WTC11 (cell line): Measurements from ENCODE around the gene GNAS. TPM values are rescaled to one million over a fixed set of nuclear protein-coding genes. Genes with fewer than 3 reads are reported as not detected.

ENCODE experiments used
- ATAC-seq: fragments of 200-7000 bp; cut with Tn5 transposase; 2 replicates; pipeline ENCODE4 v1.10.0; 2021; ENCODE audit warnings: mild to moderate bottlenecking, moderate library complexity
- CTCF ChIA-PET: fragments of 300-600 bp; sonication (Branson Sonifier 250); formaldehyde crosslinking; loops from one replicate; lab custom pipeline; 2021; ENCODE audit warnings: antibody characterized with exemption; lab: Charles Lee
- POLR2A ChIA-PET: fragments of 350-600 bp; sonication (Branson Sonifier 250); formaldehyde crosslinking; loops from one replicate; lab custom pipeline; 2021; ENCODE audit warnings: antibody characterized with exemption; lab: Charles Lee
- DNase-seq: peaks from one replicate; pipeline ENCODE4 v3.0.0; 2021; ENCODE audit warnings: low spot score
- H3K27ac Mint-ChIP-seq: 2 replicates; pipeline ENCODE4 v1.8.0; 2021; ENCODE audit warnings: mixed read lengths
- H3K27me3 Mint-ChIP-seq: 2 replicates; pipeline ENCODE4 v1.8.0; 2021; ENCODE audit warnings: low read depth, mild to moderate bottlenecking, moderate library complexity, mixed read lengths
- H3K36me3 Mint-ChIP-seq: 2 replicates; pipeline ENCODE4 v1.8.0; 2021; ENCODE audit warnings: mixed read lengths
- H3K4me1 Mint-ChIP-seq: 2 replicates; pipeline ENCODE4 v1.8.0; 2022; ENCODE audit warnings: mixed read lengths
- H3K4me3 Mint-ChIP-seq: 2 replicates; pipeline ENCODE4 v1.8.0; 2021; ENCODE audit warnings: mild to moderate bottlenecking, moderate library complexity, mixed read lengths
- H3K9me3 Mint-ChIP-seq: 2 replicates; pipeline ENCODE4 v1.8.0; 2021; ENCODE audit warnings: mixed read lengths
- FOXK1 ChIP-seq: sonication (generic); formaldehyde crosslinking; IDR thresholded peaks from 2 replicates; pipeline ENCODE4 v1.8.0; 2022; ENCODE audit warnings: mild to moderate bottlenecking, moderate library complexity, missing genetic modification reagents
- JUN ChIP-seq: sonication (generic); formaldehyde crosslinking; IDR thresholded peaks from 2 replicates; pipeline ENCODE4 v1.8.0; 2023; ENCODE audit warnings: mild to moderate bottlenecking, missing genetic modification reagents
- MYBL2 ChIP-seq: sonication (generic); formaldehyde crosslinking; IDR thresholded peaks from 2 replicates; pipeline ENCODE4 v1.8.1; 2023; ENCODE audit warnings: mild to moderate bottlenecking, moderate library complexity, missing genetic modification reagents
- NR1H2 ChIP-seq: sonication (generic); formaldehyde crosslinking; IDR thresholded peaks from 2 replicates; pipeline ENCODE4 v1.9.0; 2021; ENCODE audit warnings: mild to moderate bottlenecking, moderate library complexity, missing genetic modification reagents
- ZNF396 ChIP-seq: fragments of 250-450 bp; sonication (Bioruptor Pico); IDR thresholded peaks from 2 replicates; pipeline ENCODE4 v1.8.0; 2021; ENCODE audit warnings: mild to moderate bottlenecking, moderate library complexity, borderline replicate concordance
- total RNA-seq: library from RNA; stranded (reverse); gene quantifications from 3 replicates; pipeline ENCODE4 v1.2.3, GENCODE V29; 2021
- TF ChIP-seq, protein P1 (sequence below): fragments of 250-450 bp; sonication (Bioruptor Pico); IDR thresholded peaks from 2 replicates; pipeline ENCODE4 v1.9.0; 2021; ENCODE audit warnings: mild to moderate bottlenecking
- TF ChIP-seq, protein P2 (sequence below): sonication (generic); formaldehyde crosslinking; IDR thresholded peaks from 2 replicates; pipeline ENCODE4 v1.8.0; 2022; ENCODE audit warnings: mild to moderate bottlenecking, missing genetic modification reagents
- TF ChIP-seq, protein P3 (sequence below): sonication (generic); formaldehyde crosslinking; IDR thresholded peaks from 2 replicates; pipeline ENCODE4 v1.8.0; 2022; ENCODE audit warnings: mild to moderate bottlenecking, missing genetic modification reagents
- TF ChIP-seq, protein P4 (sequence below): sonication (generic); formaldehyde crosslinking; IDR thresholded peaks from 2 replicates; pipeline ENCODE4 v1.8.1; 2023; ENCODE audit warnings: mild to moderate bottlenecking, missing genetic modification reagents, borderline replicate concordance
- TF ChIP-seq, protein P5 (sequence below): sonication (generic); formaldehyde crosslinking; IDR thresholded peaks from 2 replicates; pipeline ENCODE4 v1.8.0; 2022; ENCODE audit warnings: mild to moderate bottlenecking, missing genetic modification reagents
- TF ChIP-seq, protein P6 (sequence below): fragments of 250-450 bp; sonication (Bioruptor Pico); IDR thresholded peaks from 2 replicates; pipeline ENCODE4 v1.9.0; 2021; ENCODE audit warnings: mild to moderate bottlenecking, borderline replicate concordance
- TF ChIP-seq, protein P7 (sequence below): fragments of 250-450 bp; sonication (Bioruptor Pico); IDR thresholded peaks from 2 replicates; pipeline ENCODE4 v1.8.0; 2021; ENCODE audit warnings: mild to moderate bottlenecking

Gene GNAS
- total RNA-seq, 1 experiment from 2014 or later: 868 TPM

DNA sequence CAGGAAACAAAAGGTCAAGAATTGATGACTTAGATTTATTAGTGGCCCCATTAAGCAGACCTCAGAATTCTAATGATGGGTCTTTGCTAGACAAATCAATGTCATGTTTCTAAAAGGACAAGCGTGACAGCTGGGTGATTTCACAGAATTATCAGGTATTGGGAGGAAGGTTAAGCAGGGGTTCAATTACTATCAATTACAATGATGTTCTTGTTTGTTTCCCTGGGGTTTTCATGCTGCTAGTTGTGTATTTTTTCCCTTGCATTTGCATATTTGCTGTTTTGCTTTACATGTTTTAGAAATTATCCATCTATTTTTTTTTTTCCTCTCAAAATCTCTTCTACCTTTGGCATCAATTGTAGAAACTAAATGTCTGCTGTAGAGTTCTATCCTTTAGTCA lies 27.9 kb downstream of the GNAS start (continued):
- TF ChIP-seq, protein P1, sequence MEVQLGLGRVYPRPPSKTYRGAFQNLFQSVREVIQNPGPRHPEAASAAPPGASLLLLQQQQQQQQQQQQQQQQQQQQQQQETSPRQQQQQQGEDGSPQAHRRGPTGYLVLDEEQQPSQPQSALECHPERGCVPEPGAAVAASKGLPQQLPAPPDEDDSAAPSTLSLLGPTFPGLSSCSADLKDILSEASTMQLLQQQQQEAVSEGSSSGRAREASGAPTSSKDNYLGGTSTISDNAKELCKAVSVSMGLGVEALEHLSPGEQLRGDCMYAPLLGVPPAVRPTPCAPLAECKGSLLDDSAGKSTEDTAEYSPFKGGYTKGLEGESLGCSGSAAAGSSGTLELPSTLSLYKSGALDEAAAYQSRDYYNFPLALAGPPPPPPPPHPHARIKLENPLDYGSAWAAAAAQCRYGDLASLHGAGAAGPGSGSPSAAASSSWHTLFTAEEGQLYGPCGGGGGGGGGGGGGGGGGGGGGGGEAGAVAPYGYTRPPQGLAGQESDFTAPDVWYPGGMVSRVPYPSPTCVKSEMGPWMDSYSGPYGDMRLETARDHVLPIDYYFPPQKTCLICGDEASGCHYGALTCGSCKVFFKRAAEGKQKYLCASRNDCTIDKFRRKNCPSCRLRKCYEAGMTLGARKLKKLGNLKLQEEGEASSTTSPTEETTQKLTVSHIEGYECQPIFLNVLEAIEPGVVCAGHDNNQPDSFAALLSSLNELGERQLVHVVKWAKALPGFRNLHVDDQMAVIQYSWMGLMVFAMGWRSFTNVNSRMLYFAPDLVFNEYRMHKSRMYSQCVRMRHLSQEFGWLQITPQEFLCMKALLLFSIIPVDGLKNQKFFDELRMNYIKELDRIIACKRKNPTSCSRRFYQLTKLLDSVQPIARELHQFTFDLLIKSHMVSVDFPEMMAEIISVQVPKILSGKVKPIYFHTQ (CRISPR knock-in tag): no peak
- TF ChIP-seq, protein P2, sequence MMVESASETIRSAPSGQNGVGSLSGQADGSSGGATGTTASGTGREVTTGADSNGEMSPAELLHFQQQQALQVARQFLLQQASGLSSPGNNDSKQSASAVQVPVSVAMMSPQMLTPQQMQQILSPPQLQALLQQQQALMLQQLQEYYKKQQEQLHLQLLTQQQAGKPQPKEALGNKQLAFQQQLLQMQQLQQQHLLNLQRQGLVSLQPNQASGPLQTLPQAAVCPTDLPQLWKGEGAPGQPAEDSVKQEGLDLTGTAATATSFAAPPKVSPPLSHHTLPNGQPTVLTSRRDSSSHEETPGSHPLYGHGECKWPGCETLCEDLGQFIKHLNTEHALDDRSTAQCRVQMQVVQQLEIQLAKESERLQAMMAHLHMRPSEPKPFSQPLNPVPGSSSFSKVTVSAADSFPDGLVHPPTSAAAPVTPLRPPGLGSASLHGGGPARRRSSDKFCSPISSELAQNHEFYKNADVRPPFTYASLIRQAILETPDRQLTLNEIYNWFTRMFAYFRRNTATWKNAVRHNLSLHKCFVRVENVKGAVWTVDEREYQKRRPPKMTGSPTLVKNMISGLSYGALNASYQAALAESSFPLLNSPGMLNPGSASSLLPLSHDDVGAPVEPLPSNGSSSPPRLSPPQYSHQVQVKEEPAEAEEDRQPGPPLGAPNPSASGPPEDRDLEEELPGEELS (CRISPR knock-in tag): no peak
- TF ChIP-seq MYBL2 (no peak), NR1H2 (CRISPR knock-in tag) (no peak), FOXK1 (no peak)
- TF ChIP-seq, protein P3, sequence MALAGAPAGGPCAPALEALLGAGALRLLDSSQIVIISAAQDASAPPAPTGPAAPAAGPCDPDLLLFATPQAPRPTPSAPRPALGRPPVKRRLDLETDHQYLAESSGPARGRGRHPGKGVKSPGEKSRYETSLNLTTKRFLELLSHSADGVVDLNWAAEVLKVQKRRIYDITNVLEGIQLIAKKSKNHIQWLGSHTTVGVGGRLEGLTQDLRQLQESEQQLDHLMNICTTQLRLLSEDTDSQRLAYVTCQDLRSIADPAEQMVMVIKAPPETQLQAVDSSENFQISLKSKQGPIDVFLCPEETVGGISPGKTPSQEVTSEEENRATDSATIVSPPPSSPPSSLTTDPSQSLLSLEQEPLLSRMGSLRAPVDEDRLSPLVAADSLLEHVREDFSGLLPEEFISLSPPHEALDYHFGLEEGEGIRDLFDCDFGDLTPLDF (CRISPR knock-in tag): no peak
- TF ChIP-seq, protein P4, sequence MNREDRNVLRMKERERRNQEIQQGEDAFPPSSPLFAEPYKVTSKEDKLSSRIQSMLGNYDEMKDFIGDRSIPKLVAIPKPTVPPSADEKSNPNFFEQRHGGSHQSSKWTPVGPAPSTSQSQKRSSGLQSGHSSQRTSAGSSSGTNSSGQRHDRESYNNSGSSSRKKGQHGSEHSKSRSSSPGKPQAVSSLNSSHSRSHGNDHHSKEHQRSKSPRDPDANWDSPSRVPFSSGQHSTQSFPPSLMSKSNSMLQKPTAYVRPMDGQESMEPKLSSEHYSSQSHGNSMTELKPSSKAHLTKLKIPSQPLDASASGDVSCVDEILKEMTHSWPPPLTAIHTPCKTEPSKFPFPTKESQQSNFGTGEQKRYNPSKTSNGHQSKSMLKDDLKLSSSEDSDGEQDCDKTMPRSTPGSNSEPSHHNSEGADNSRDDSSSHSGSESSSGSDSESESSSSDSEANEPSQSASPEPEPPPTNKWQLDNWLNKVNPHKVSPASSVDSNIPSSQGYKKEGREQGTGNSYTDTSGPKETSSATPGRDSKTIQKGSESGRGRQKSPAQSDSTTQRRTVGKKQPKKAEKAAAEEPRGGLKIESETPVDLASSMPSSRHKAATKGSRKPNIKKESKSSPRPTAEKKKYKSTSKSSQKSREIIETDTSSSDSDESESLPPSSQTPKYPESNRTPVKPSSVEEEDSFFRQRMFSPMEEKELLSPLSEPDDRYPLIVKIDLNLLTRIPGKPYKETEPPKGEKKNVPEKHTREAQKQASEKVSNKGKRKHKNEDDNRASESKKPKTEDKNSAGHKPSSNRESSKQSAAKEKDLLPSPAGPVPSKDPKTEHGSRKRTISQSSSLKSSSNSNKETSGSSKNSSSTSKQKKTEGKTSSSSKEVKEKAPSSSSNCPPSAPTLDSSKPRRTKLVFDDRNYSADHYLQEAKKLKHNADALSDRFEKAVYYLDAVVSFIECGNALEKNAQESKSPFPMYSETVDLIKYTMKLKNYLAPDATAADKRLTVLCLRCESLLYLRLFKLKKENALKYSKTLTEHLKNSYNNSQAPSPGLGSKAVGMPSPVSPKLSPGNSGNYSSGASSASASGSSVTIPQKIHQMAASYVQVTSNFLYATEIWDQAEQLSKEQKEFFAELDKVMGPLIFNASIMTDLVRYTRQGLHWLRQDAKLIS (CRISPR knock-in tag): no peak
- TF ChIP-seq, protein P5, sequence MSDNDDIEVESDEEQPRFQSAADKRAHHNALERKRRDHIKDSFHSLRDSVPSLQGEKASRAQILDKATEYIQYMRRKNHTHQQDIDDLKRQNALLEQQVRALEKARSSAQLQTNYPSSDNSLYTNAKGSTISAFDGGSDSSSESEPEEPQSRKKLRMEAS (CRISPR knock-in tag): no peak
- TF ChIP-seq, protein P6, sequence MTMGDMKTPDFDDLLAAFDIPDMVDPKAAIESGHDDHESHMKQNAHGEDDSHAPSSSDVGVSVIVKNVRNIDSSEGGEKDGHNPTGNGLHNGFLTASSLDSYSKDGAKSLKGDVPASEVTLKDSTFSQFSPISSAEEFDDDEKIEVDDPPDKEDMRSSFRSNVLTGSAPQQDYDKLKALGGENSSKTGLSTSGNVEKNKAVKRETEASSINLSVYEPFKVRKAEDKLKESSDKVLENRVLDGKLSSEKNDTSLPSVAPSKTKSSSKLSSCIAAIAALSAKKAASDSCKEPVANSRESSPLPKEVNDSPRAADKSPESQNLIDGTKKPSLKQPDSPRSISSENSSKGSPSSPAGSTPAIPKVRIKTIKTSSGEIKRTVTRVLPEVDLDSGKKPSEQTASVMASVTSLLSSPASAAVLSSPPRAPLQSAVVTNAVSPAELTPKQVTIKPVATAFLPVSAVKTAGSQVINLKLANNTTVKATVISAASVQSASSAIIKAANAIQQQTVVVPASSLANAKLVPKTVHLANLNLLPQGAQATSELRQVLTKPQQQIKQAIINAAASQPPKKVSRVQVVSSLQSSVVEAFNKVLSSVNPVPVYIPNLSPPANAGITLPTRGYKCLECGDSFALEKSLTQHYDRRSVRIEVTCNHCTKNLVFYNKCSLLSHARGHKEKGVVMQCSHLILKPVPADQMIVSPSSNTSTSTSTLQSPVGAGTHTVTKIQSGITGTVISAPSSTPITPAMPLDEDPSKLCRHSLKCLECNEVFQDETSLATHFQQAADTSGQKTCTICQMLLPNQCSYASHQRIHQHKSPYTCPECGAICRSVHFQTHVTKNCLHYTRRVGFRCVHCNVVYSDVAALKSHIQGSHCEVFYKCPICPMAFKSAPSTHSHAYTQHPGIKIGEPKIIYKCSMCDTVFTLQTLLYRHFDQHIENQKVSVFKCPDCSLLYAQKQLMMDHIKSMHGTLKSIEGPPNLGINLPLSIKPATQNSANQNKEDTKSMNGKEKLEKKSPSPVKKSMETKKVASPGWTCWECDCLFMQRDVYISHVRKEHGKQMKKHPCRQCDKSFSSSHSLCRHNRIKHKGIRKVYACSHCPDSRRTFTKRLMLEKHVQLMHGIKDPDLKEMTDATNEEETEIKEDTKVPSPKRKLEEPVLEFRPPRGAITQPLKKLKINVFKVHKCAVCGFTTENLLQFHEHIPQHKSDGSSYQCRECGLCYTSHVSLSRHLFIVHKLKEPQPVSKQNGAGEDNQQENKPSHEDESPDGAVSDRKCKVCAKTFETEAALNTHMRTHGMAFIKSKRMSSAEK (CRISPR knock-in tag): no peak

DNA sequence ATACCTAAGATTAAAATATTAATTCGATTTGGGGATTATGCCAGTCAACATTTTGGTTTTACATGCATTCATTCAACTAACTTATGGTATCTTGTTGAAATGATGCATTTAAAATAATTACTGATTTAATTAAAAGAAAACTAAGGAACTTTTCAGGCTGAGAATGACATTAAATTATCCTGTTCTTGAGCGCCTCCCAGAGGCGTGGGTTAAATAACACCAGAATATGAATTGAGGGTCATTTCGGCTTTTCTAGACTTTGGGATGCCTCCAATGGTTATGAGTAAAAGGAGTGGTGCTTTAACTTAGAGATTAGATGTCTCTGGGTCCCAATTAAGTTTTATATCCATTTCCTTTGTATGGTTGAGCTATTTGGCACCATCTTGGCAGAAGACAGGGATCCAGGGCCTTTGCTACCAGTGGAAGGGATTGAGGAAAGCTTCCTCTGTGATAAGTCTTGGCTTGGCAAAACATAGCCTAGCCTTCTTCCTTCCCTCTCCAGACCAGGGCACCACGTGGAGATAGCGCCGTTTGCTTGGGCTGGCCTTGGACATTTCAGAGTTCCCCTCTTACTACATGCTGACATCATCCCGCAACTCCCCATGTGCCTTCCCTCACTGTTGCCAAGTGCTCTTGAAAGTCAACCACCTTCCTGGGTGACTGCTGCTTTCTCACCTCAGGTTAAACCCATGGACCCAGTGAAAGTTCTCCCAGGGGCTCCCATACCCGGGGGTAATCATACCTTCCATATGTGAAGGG lies 28.7 kb downstream of the GNAS start:
- DNase-seq: no peak
- Mint-ChIP-seq H3K9me3 (peaks cover 16% of the 10 kb centered on the region), H3K36me3 (peaks cover 24% of the 10 kb centered on the region), H3K4me3 (no peak overlapping the region), H3K27me3 (no peaks in the 10 kb centered on the region), H3K27ac (no peak overlapping the region), H3K4me1 (peaks cover 79% of the 10 kb centered on the region)
- POLR2A ChIA-PET: no interaction called here
- CTCF ChIA-PET: interaction anchor here (0.7 to 2.8 kb wide), 2 partner anchors 11 to 14 kb away, joined by 3 to 15 read pairs; no protein-coding TSS in a partner anchor
- no peak for ATAC-seq
- TF ChIP-seq ZNF396 (no peak), JUN (CRISPR knock-in tag) (no peak)
- TF ChIP-seq, protein P7, sequence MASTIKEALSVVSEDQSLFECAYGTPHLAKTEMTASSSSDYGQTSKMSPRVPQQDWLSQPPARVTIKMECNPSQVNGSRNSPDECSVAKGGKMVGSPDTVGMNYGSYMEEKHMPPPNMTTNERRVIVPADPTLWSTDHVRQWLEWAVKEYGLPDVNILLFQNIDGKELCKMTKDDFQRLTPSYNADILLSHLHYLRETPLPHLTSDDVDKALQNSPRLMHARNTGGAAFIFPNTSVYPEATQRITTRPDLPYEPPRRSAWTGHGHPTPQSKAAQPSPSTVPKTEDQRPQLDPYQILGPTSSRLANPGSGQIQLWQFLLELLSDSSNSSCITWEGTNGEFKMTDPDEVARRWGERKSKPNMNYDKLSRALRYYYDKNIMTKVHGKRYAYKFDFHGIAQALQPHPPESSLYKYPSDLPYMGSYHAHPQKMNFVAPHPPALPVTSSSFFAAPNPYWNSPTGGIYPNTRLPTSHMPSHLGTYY (CRISPR knock-in tag): no peak
- TF ChIP-seq, protein P4 (CRISPR knock-in tag): no peak
